Ishikawa (cell line): ENCODE measurements around the gene LILRA2.

Source experiments
- CREB1 ChIP-seq: IDR thresholded peaks from 2 replicates; pipeline ENCODE4 v1.6.1; 2012; ENCODE audit warnings: low read depth
- EGR1 ChIP-seq: IDR thresholded peaks from 2 replicates; pipeline ENCODE4 v1.6.1; 2012
- EP300 ChIP-seq: IDR thresholded peaks from 2 replicates; pipeline ENCODE4 v1.6.1; 2012; ENCODE audit warnings: borderline replicate concordance
- FOXM1 ChIP-seq: IDR thresholded peaks from 2 replicates; pipeline ENCODE4 v1.6.1; 2012; ENCODE audit warnings: low read depth, borderline replicate concordance
- NFIC ChIP-seq: IDR thresholded peaks from 2 replicates; pipeline ENCODE4 v1.6.1; 2012
- RAD21 ChIP-seq: IDR thresholded peaks from 2 replicates; pipeline ENCODE4 v1.6.1; 2012; ENCODE audit warnings: low read depth
- REST ChIP-seq: IDR thresholded peaks from 2 replicates; pipeline ENCODE4 v1.6.1; 2012; ENCODE audit warnings: low read depth, mild to moderate bottlenecking
- TAF1 ChIP-seq: IDR thresholded peaks from 2 replicates; pipeline ENCODE4 v1.6.1; 2012; ENCODE audit warnings: low read depth, mild to moderate bottlenecking
- TEAD4 ChIP-seq: IDR thresholded peaks from 2 replicates; pipeline ENCODE4 v1.6.1; 2012
- YY1 ChIP-seq: IDR thresholded peaks from 2 replicates; pipeline ENCODE4 v1.6.1; 2012; ENCODE audit warnings: low read depth
- ZBTB7A ChIP-seq: IDR thresholded peaks from 2 replicates; pipeline ENCODE4 v1.6.1; 2012; ENCODE audit warnings: low read depth
- TF ChIP-seq, protein P1 (sequence below): IDR thresholded peaks from 2 replicates; pipeline ENCODE4 v1.6.1; 2012

- TF ChIP-seq, protein P1, sequence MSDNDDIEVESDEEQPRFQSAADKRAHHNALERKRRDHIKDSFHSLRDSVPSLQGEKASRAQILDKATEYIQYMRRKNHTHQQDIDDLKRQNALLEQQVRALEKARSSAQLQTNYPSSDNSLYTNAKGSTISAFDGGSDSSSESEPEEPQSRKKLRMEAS, result no peak
- TF ChIP-seq EGR1 (no peak), REST (no peak), EP300 (no peak), FOXM1 (no peak), CREB1 (no peak), TAF1 (no peak), ZBTB7A (no peak), TEAD4 (no peak), YY1 (no peak), RAD21 (no peak), NFIC (no peak)
These were observed 36.6 kb upstream of the LILRA2 start for GRCh38 chr19:54536956-54537355.
